ENCODE results near the gene TMC3. TPM values are rescaled to one million over a fixed set of nuclear protein-coding genes. Genes with fewer than 3 reads are reported as not detected.

The TMC3 gene
- polyA plus RNA-seq, 2 of the 4 experiments (the other 2 are of a cell fraction), result not detected

GRCh38 chr15:81301385-81301784, 72.6 kb downstream of the TMC3 start (continued):
- no peak for TF ChIP-seq CTCF (IDR thresholded peaks at IDR 0.05)

GRCh38 chr15:81299630-81300273, 74.3 kb downstream of the TMC3 start:
- no peak overlapping the region for H3K4me2 ChIP-seq
- FAIRE-seq (no peak), DNase-seq (ENCODE audit: low read depth in 1 of 2, low spot score in 1 of 2) (no peak), ATAC-seq (no peak)
- H3K4me3 ChIP-seq, result no peak overlapping the region
- ChIA-PET CTCF (interaction anchor here (1.1 to 3.3 kb wide), 8 partner anchors 11 to 39 kb away, joined by 3 to 21 read pairs (median 4); no protein-coding TSS in a partner anchor), POLR2A (no interaction called here)
- WGBS (ENCODE audit: missing lambda C conversion rate), result 29% methylated on average over 14 of the region's 14 CpGs
- H3K27ac ChIP-seq, result no peak overlapping the region
- TF ChIP-seq GATA3 (IDR thresholded peaks at IDR 0.05; ENCODE audit: borderline replicate concordance) (no peak), EHMT2 (IDR thresholded peaks at IDR 0.05; ENCODE audit: low read depth) (no peak), FOSB (CRISPR knock-in tag; IDR thresholded peaks at IDR 0.05) (no peak), POLR2A (IDR thresholded peaks at IDR 0.05; ENCODE audit: low read length) (no peak), HOXB5 (CRISPR knock-in tag; IDR thresholded peaks at IDR 0.05) (no peak), ZC3H11A (IDR thresholded peaks at IDR 0.05) (no peak), RCOR1 (IDR thresholded peaks at IDR 0.05; ENCODE audit: low read depth, low read length) (no peak), ESRRA (IDR thresholded peaks at IDR 0.05; ENCODE audit: borderline replicate concordance, low read length) (no peak), BHLHE40 (IDR thresholded peaks at IDR 0.05; ENCODE audit: low read depth, low read length) (no peak), KDM1A (IDR thresholded peaks at IDR 0.05; ENCODE audit: low read depth) (no peak), HES2 (IDR thresholded peaks at IDR 0.05) (no peak), RAD21 (conservative IDR thresholded peaks at IDR 0.05 in 1 of 2, IDR thresholded peaks at IDR 0.05 in 1 of 2) (no peak), RARB (CRISPR knock-in tag; IDR thresholded peaks at IDR 0.05) (no peak), ZFP36 (IDR thresholded peaks at IDR 0.05; ENCODE audit: borderline replicate concordance, partially characterized antibody) (no peak), HOXB13 (CRISPR knock-in tag; IDR thresholded peaks at IDR 0.05; ENCODE audit: low read depth) (no peak), SREBF2 (IDR thresholded peaks at IDR 0.05) (no peak)
- H3K9me3 ChIP-seq, result no peaks in the 10 kb centered on the region
- H3K4me1 ChIP-seq, result peaks cover 16% of the 10 kb centered on the region

- H3K4me2 ChIP-seq, result no peak overlapping the region
- no peak for TF ChIP-seq CBX2 (IDR thresholded peaks at IDR 0.05; ENCODE audit: borderline replicate concordance, low read depth)
- no peaks in the 10 kb centered on the region for H3K9me3 ChIP-seq
- no peak overlapping the region for H3K4me3 ChIP-seq
- no peak for FAIRE-seq
- POLR2A ChIA-PET, result no interaction called here
- H3K27ac ChIP-seq, result no peak overlapping the region
- ATAC-seq, result no peak
- CTCF ChIA-PET, result interaction anchor here (1.0 to 3.3 kb wide), 8 partner anchors 11 to 40 kb away, joined by 3 to 21 read pairs (median 4); no protein-coding TSS in a partner anchor
- DNase-seq (ENCODE audit: low read depth in 1 of 2, low spot score in 1 of 2), result no peak
- 22% methylated on average over 3 of the region's 3 CpGs for WGBS (ENCODE audit: missing lambda C conversion rate)
- peaks cover 16% of the 10 kb centered on the region for H3K4me1 ChIP-seq
These were observed 74.9 kb downstream of the TMC3 start for GRCh38 chr15:81299156-81299555.

- CTCF ChIA-PET, result interaction anchor here (1.0 to 3.3 kb wide), 6 partner anchors 11 to 40 kb away, joined by 3 to 21 read pairs (median 6); no protein-coding TSS in a partner anchor
- no peak for FAIRE-seq
- Histone ChIP-seq H3K4me2 (no peak overlapping the region), H3K9me3 (no peaks in the 10 kb centered on the region), H3K27ac (no peak overlapping the region), H3K4me3 (no peak overlapping the region), H3K4me1 (peaks cover 16% of the 10 kb centered on the region)
- no peak for ATAC-seq
- POLR2A ChIA-PET, result no interaction called here
- DNase-seq (ENCODE audit: low read depth in 1 of 2, low spot score in 1 of 2), result no peak
- TF ChIP-seq GATA3 (IDR thresholded peaks at IDR 0.05; ENCODE audit: borderline replicate concordance), result no peak
- TF ChIP-seq JUNB (IDR thresholded peaks at IDR 0.05), result no peak
- no peak for TF ChIP-seq NFE2L2 (conservative IDR thresholded peaks at IDR 0.05; ENCODE audit: low read length)
- WGBS (ENCODE audit: missing lambda C conversion rate), result 35% methylated on average over 6 of the region's 6 CpGs
These were observed 75.4 kb downstream of the TMC3 start for GRCh38 chr15:81298611-81299010.
